K562 (cell line): ENCODE results near the gene AKAP14.
"Not testable (repeated sequence)": the region's sequence is repeated elsewhere in the genome, so short reads cannot be mapped to it uniquely, and the experiment has no call there.

Source experiments
- CTCF ChIP-seq, 3 experiments: IDR thresholded peaks in 2 of 3; conservative IDR thresholded peaks in 1 of 3; 2 replicates each; pipeline ENCODE4 v1.5.1; 2011 to 2012; ENCODE audit warnings: low read length in 3 of 3, mild to moderate bottlenecking in 3 of 3, control low read depth in 2 of 3, improper control_type of control experiment in 1 of 3, inconsistent platforms in 1 of 3, low read depth in 1 of 3, mixed read lengths in 1 of 3, moderate library complexity in 1 of 3; ENCODE audit not compliant: insufficient read depth in 2 of 3
- E4F1 ChIP-seq: fragments of 250-450 bp; sonication (Bioruptor Pico); IDR thresholded peaks from 2 replicates; pipeline ENCODE4 v1.5.0; 2021; ENCODE audit warnings: mild to moderate bottlenecking, borderline replicate concordance
- FOXP1 ChIP-seq: sonication (generic); formaldehyde crosslinking; IDR thresholded peaks from 2 replicates; pipeline ENCODE4 v1.8.0; 2022; ENCODE audit warnings: mild to moderate bottlenecking, missing genetic modification reagents
- HDAC2 ChIP-seq: fragments of 450-650 bp; IDR thresholded peaks from 2 replicates; pipeline ENCODE4 v1.6.1; 2016; ENCODE audit warnings: mild to moderate bottlenecking
- MAX ChIP-seq: sonication (generic); formaldehyde crosslinking; IDR thresholded peaks from 2 replicates; pipeline ENCODE4 v1.9.0; 2022; ENCODE audit warnings: mild to moderate bottlenecking, missing genetic modification reagents
- NRF1 ChIP-seq, 2 experiments: fragments of 450-650 bp; IDR thresholded peaks in 1 of 2; conservative IDR thresholded peaks in 1 of 2; 2 replicates each; pipeline ENCODE4 v1.6.1; 2014; ENCODE audit warnings: mild to moderate bottlenecking in 2 of 2
- POLR2A ChIP-seq: fragments of 450-650 bp; conservative IDR thresholded peaks from 2 replicates; pipeline ENCODE4 v1.6.1; 2016
- POLR2AphosphoS5 ChIP-seq: IDR thresholded peaks from 2 replicates; pipeline ENCODE4 v1.6.1; 2011; ENCODE audit warnings: mild to moderate bottlenecking, low read depth, low read length, moderate library complexity; ENCODE audit not compliant: control insufficient read depth, insufficient read depth
- USF1 ChIP-seq: sonication (generic); formaldehyde crosslinking; IDR thresholded peaks from 2 replicates; pipeline ENCODE4 v1.9.0; 2022; ENCODE audit warnings: mild to moderate bottlenecking, missing genetic modification reagents
- YBX1 ChIP-seq: fragments of 450-650 bp; IDR thresholded peaks from 2 replicates; pipeline ENCODE4 v1.7.1; 2016; ENCODE audit warnings: mild to moderate bottlenecking
- ZNF146 ChIP-seq: IDR thresholded peaks from one replicate; pipeline ENCODE4 v1.6.1; 2018; ENCODE audit warnings: missing compliant biosample characterization; ENCODE audit not compliant: unreplicated experiment
- ZNF175 ChIP-seq: fragments of 200-800 bp; sonication (Bioruptor generic); IDR thresholded peaks from 2 replicates; pipeline ENCODE4 v1.6.1; 2016; ENCODE audit warnings: low read depth, mild to moderate bottlenecking, missing genetic modification characterization, missing compliant biosample characterization

- TF ChIP-seq NRF1 (conservative IDR thresholded peaks at IDR 0.05 in 1 of 2, IDR thresholded peaks at IDR 0.05 in 1 of 2); POLR2AphosphoS5; ZNF175 (CRISPR knock-in tag); E4F1 (CRISPR knock-in tag); YBX1; FOXP1 (CRISPR knock-in tag); USF1 (CRISPR knock-in tag); ZNF146 (CRISPR knock-in tag); HDAC2; CTCF (IDR thresholded peaks at IDR 0.05 in 2 of 3, conservative IDR thresholded peaks at IDR 0.05 in 1 of 3; ENCODE audit: insufficient read depth in 2 of 3, low read depth in 1 of 3, low read length in 3 of 3); MAX (CRISPR knock-in tag); POLR2A: not testable (repeated sequence)
Measured at GRCh38 chrX:119922391-119922790, 26.7 kb downstream of the AKAP14 start.
